ENCODE results near the gene DSG3.
A peak's percentile ranks its signal among the peaks of the same experiment; 100 is the strongest.

Gene DSG3

DNA sequence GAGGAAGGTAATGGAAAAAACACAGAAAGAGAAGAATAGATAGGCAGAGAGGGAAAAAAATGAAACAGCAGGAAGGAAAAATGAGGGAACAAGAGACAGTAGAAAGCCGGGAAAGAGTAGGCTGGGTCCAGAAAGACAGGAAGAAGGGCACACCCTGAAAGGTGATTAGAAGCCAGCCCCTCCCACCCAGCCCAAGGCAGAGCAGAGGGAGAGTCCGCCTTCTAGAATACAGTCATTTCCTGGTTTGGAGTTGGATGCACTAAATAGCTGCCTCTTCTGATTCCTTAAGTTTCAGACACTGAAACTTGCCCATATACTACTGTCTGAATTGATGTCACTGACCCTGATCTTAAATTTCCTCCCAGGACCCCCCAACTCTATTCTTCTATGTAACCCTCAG is 17.9 kb upstream of the DSG3 start:
- DNase-seq (ENCODE audit: insufficient read length, low spot score) (no peak), FAIRE-seq (no peak)

GRCh38 chr18:31430072-31430471 is 17.5 kb upstream of the DSG3 start:
- DNase-seq (ENCODE audit: insufficient read length, low spot score) = no peak
- FAIRE-seq = no peak

- FAIRE-seq (peak; percentile 42), DNase-seq (ENCODE audit: insufficient read length, low spot score) (no peak)
Measured at GRCh38 chr18:31430554-31430953, 17.0 kb upstream of the DSG3 start.

- FAIRE-seq = no peak
Measured at GRCh38 chr18:31432316-31432715, 15.2 kb upstream of the DSG3 start.

DNA sequence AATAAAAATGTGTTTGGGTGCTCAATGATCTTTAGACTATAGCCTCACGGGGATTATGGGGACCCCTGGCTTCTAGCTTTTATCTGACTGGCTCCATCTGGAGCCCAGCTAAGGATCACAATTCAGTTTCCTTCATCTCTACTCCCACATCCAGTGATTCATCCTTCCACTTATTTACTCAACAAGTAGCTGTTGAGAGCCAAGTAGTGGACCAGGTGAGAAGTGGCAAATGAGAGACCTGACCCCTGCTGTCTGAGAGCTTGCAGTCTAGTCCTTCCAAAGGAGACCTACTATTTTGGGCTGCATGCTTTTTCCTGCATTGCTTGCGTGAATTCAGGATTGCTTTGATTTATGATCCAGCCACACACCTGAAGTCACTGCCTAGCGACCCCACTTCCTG is 10.7 kb upstream of the DSG3 start:
- FAIRE-seq = no peak

More at GRCh38 chr18:31432316-31432715, 15.2 kb upstream of the DSG3 start:
- DNase-seq (ENCODE audit: insufficient read length, low spot score) = no peak

GRCh38 chr18:31438402-31438801 is 9.1 kb upstream of the DSG3 start:
- DNase-seq (ENCODE audit: insufficient read length, low spot score) (no peak), FAIRE-seq (no peak)

More for the DNA sequence above, 10.7 kb upstream of the DSG3 start:
- DNase-seq (ENCODE audit: insufficient read length, low spot score) = no peak

DNA sequence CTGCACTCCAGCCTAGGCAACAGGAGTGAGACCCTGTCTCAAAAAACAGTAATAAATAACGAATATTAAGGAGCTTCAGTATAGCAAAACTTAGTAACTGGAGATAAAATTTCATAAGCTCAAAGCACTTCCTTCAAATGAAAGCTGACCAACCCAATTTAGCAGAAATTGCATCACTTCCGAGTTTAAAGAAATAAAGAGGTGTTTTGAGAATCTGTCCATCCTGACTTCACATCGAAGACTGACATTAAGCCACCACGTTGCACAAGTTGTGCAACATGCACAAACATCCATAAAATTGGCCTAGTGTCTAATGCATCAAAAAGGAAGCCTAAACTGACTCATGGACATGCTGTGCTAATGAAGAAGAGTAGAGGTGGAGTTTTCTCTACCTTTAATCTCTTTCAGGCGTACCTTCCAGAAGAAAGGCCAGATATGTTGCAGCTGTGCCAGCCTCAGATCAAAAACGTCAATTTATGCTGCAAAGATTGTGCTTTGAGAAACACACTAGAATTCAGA is 7.7 kb upstream of the DSG3 start:
- DNase-seq (ENCODE audit: insufficient read length, low spot score) = no peak
- FAIRE-seq = no peak

DNA sequence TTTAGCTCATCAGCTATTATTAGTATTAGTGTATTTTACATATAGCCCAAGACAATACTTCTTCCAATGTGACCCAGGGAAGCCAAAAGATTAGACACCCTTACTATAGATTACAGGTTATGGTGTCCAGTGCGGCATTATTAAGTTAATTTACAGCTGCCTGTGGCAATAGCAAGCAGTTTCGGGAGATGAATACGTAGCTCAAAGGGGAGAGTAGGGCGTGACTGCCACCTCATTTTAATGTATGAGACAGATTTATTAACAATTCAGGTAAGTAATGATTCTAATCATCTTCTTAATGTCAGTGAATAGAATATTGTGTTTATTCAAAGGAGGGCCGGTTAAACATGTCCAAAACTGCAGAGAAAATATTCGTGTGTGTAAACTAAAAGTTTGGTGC is 6.8 kb upstream of the DSG3 start:
- FAIRE-seq (no peak), DNase-seq (ENCODE audit: insufficient read length, low spot score) (no peak)

- FAIRE-seq (no peak), DNase-seq (ENCODE audit: insufficient read length, low spot score) (no peak)
Measured at GRCh38 chr18:31441493-31441892, 6.0 kb upstream of the DSG3 start.

- no peak for DNase-seq (ENCODE audit: insufficient read length, low spot score)
- no peak for FAIRE-seq
Measured at GRCh38 chr18:31444142-31444541, 3.4 kb upstream of the DSG3 start.

DNA sequence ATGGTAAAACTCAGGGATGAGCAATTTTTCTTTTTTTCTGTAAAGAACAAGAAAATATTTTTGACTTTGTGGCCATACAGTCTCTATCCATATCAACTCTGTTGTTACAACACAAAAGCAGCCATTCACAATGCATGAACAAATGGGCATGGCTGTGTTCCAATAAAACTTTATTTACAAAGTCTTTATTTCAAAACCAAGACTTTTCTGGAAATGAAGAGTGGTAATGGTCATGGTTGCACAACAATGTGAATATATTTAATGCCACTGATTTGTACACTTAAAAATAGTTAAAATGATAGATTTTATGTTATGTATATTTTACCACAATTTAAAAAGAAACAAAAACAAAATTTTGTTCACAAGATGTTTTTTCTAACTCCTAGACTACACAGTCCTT is 1.6 kb upstream of the DSG3 start:
- DNase-seq (ENCODE audit: insufficient read length, low spot score) = no peak
- FAIRE-seq = no peak

GRCh38 chr18:31446854-31447253 is 687 bp upstream of the DSG3 start:
- DNase-seq (ENCODE audit: insufficient read length, low spot score) (no peak), FAIRE-seq (no peak)

- DNase-seq (ENCODE audit: insufficient read length, low spot score) = no peak
- FAIRE-seq = no peak
Measured at GRCh38 chr18:31450409-31450808, 2.9 kb downstream of the DSG3 start.

DNA sequence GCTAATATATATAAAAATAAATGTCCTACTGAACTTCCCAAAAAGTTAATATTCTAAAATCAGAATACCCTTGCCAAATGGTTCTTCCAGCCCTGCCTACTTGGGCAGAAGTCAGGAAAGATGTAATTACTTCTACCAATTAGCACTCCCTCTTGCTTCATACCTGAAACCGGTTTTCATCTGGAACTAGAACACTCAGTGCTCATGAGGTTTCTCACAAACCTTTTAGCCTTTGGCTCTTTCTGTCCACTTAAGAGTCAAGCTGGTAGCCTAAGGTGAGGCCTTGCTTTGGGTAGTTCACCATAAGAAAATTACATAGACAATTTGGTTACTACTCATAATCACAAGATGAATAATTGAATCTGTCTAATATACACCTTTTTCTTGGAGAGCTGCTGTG is 4.1 kb downstream of the DSG3 start:
- DNase-seq (ENCODE audit: insufficient read length, low spot score) = no peak
- FAIRE-seq = no peak

GRCh38 chr18:31454066-31454708 is 6.6 kb downstream of the DSG3 start:
- no peak for DNase-seq (ENCODE audit: insufficient read length, low spot score)
- FAIRE-seq = no peak

GRCh38 chr18:31469629-31470028 is 22.1 kb downstream of the DSG3 start:
- no peak for DNase-seq (ENCODE audit: insufficient read length, low spot score)
- FAIRE-seq = no peak

GRCh38 chr18:31478688-31479087 is 31.1 kb downstream of the DSG3 start:
- DNase-seq (ENCODE audit: insufficient read length, low spot score) = no peak
- no peak for FAIRE-seq

DNA sequence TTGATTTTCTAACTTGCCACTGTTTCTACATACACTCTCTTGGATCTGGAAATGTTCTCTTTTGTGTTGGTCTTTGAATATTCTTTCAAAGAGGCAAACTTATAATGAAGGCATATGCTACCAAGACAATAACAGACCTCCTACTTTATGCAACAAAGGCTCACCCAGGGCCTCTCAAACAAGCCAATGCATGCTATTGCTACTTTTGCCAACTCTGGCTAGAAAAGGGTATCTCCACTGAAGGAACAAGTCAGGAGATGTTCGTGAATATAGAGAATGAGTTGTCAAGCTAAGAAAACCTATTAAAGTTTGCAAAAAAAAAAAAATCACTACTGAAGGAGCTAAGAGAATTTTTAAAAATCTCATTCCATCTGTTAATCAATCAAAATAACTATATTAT is 34.5 kb downstream of the DSG3 start:
- no peak for DNase-seq (ENCODE audit: insufficient read length, low spot score)
- FAIRE-seq = no peak

- FAIRE-seq (no peak), DNase-seq (ENCODE audit: insufficient read length, low spot score) (no peak)
Measured at GRCh38 chr18:31483396-31483795, 35.9 kb downstream of the DSG3 start.

DNA sequence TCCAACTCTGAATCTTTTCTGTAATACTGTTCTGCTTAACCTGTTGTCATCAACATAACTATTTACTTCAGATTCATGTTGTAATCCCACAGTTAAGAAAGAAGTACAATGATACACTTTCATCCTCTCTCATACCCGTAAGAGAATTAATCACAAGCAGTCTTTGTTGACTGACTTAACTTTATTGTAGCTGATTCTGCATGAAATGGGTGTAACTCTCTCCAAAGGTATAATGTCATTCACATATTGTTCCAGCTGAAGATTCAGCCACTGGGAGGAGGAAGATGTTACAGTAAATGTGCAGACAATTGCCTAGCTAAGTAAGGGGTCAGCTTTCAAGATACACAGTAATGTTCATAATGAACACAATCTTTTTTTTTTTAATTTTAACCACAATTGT is 36.9 kb downstream of the DSG3 start:
- DNase-seq (ENCODE audit: insufficient read length, low spot score) (no peak), FAIRE-seq (no peak)

GRCh38 chr18:31486165-31486564 is 38.6 kb downstream of the DSG3 start:
- DNase-seq (ENCODE audit: insufficient read length, low spot score) (no peak), FAIRE-seq (no peak)

GRCh38 chr18:31487246-31488015 is 39.9 kb downstream of the DSG3 start:
- FAIRE-seq (no peak), DNase-seq (ENCODE audit: insufficient read length, low spot score) (no peak)
